Activated CD8-positive, alpha-beta memory T cell treated with anti-CD3 and anti-CD28 coated beads, Interleukin-2, amount 10 ng/mL, durations not matched to agents 7 days and 5 days (primary cell): ENCODE measurements around the gene PRKRIP1. TPM values are rescaled to one million over a fixed set of nuclear protein-coding genes. Genes with fewer than 3 reads are reported as not detected.

ENCODE experiments used
- ATAC-seq: fragments of 150-1000 bp; cut with Tn5 transposase; one replicate; pipeline ENCODE4 v1.10.0; 2021; ENCODE audit warnings: moderate library complexity
- CTCF ChIA-PET: fragments of 350-600 bp; sonication (Branson Sonifier 250); formaldehyde crosslinking; loops from one replicate; lab custom pipeline; 2021; ENCODE audit warnings: antibody characterized with exemption; lab: Charles Lee
- DNase-seq: peaks from one replicate; pipeline ENCODE4 v3.0.0-alpha.2; 2020
- H3K27ac Mint-ChIP-seq: one replicate; pipeline ENCODE4 v1.8.0; 2021; ENCODE audit warnings: mild to moderate bottlenecking, mixed read lengths
- H3K27me3 Mint-ChIP-seq: one replicate; pipeline ENCODE4 v1.8.0; 2021; ENCODE audit warnings: mixed read lengths
- H3K36me3 Mint-ChIP-seq: one replicate; pipeline ENCODE4 v1.8.0; 2021; ENCODE audit warnings: mild to moderate bottlenecking, mixed read lengths
- H3K4me1 Mint-ChIP-seq: one replicate; pipeline ENCODE4 v1.8.0; 2021; ENCODE audit warnings: mixed read lengths
- H3K4me3 Mint-ChIP-seq: one replicate; pipeline ENCODE4 v1.8.0; 2021; ENCODE audit warnings: mild to moderate bottlenecking, moderate library complexity, mixed read lengths
- H3K9me3 Mint-ChIP-seq: one replicate; pipeline ENCODE4 v1.8.0; 2022; ENCODE audit warnings: low read depth, mixed read lengths
- total RNA-seq, 2 experiments: library from RNA; stranded (reverse); gene quantifications; one replicate each; pipeline ENCODE4 v1.2.3, GENCODE V29; 2021

The PRKRIP1 gene
- total RNA-seq, 2 experiments from 2014 or later = 22.2 to 34.5 TPM

DNA sequence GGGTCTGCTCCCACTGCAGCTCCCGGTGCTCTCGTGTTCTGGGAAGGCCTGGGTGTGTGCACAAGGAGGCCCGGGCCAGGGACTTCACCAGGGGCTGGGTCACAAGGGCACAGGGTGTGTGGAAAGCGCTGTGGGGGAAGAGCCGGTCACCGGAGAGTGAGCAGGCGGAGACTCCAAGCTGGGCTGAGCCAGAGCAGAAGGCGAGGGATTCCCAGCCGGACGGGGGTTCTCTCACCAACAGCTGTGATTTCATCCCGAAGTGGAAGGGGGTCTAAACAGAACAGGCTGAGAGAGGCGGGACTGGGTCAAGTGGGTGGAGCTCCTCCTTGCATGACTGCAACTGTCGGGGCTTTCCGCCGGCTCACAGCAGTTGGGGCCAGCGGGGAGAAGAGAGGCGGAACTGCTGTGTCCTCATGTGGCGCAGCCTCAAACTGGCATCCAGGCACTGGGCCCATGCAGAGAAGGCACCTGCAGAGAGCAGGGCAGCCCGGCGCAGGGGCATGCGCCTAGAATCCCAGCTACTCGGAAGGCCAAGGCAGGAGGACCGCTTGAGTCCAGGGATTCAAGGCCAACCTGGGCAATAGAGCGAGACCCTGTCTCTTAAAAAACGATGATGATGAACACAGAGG is 29.6 kb downstream of the PRKRIP1 start:
- CTCF ChIA-PET = interaction anchor here (0.9 to 2.9 kb wide), 7 partner anchors 9 to 42 kb away, joined by 3 to 40 read pairs (median 6); partner anchors contain the start of genes ALKBH4 and PRKRIP1
- peak; percentile 93 for DNase-seq
- peak; percentile 87 for ATAC-seq
- H3K9me3 Mint-ChIP-seq = no peaks in the 10 kb centered on the region
- H3K27me3 Mint-ChIP-seq = no peaks in the 10 kb centered on the region
- peaks cover 65% of the 10 kb centered on the region for H3K4me1 Mint-ChIP-seq
- H3K27ac Mint-ChIP-seq = peak overlapping the region; percentile 99
- peaks cover 23% of the 10 kb centered on the region for H3K36me3 Mint-ChIP-seq
- peak overlapping the region; percentile 77 for H3K4me3 Mint-ChIP-seq

- peak; percentile 74 for ATAC-seq
- H3K4me1 Mint-ChIP-seq = peaks cover 68% of the 10 kb centered on the region
- H3K4me3 Mint-ChIP-seq = peak overlapping the region; percentile 77
- no peaks in the 10 kb centered on the region for H3K9me3 Mint-ChIP-seq
- DNase-seq = peak; percentile 88
- peaks cover 19% of the 10 kb centered on the region for H3K36me3 Mint-ChIP-seq
- CTCF ChIA-PET = interaction anchor here (0.9 to 2.9 kb wide), 9 partner anchors 10 to 41 kb away, joined by 3 to 40 read pairs (median 5); partner anchors contain the start of genes ALKBH4 and PRKRIP1
- H3K27me3 Mint-ChIP-seq = no peaks in the 10 kb centered on the region
- peak overlapping the region; percentile 99 for H3K27ac Mint-ChIP-seq
Measured at GRCh38 chr7:102426268-102427018, 30.3 kb downstream of the PRKRIP1 start.

GRCh38 chr7:102427019-102427405 is 30.8 kb downstream of the PRKRIP1 start:
- DNase-seq (no peak), ATAC-seq (no peak)
- Mint-ChIP-seq H3K4me1 (peaks cover 71% of the 10 kb centered on the region), H3K9me3 (no peaks in the 10 kb centered on the region), H3K36me3 (peaks cover 16% of the 10 kb centered on the region), H3K27ac (peak overlapping the region; percentile 99), H3K27me3 (no peaks in the 10 kb centered on the region), H3K4me3 (peak overlapping the region; percentile 77)
- CTCF ChIA-PET = interaction anchor here (1.2 to 2.9 kb wide), 6 partner anchors 10 to 37 kb away, joined by 3 to 40 read pairs (median 7); partner anchors contain the start of genes ALKBH4 and PRKRIP1

DNA sequence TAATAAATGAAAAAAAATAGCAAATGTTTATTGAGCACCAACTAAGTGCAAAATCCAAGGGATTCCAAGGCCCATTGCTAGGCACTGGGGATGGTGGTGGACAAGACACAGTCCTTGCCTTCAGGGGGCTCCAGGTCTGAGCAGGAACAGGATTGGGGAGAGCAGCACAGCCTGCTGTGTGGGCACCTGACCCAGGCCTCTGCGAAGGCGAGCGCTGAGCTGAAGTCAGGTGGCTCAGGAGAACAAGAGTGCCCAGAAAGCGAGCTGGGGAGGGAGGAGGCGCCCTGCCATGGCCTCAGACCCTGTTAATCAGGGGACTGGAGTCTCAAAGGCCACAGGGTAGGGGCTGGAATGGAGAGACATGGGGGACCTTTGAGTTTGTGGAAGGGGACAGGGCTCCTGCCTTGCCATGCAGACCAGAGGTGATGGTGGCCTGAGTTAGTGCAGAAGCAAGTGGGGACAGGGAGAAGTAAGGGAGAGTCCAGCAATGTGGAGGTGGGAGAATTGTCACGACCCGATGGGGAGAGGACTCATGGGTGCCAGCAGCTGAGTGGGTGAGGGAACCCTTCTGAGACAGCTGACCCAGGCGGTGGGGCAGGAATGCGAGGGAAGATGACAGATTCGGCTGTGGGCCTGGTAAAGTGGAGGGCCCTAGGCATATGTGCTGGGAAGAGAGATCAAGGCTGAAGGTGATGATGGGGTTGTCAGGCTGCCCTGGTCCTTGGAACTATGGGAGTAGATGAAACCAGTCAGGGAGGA is 33.2 kb downstream of the PRKRIP1 start:
- peaks cover 75% of the 10 kb centered on the region for H3K4me1 Mint-ChIP-seq
- H3K9me3 Mint-ChIP-seq = no peaks in the 10 kb centered on the region
- peaks cover 17% of the 10 kb centered on the region for H3K36me3 Mint-ChIP-seq
- no peaks in the 10 kb centered on the region for H3K27me3 Mint-ChIP-seq
- no peak for ATAC-seq
- H3K27ac Mint-ChIP-seq = peak overlapping the region; percentile 75
- DNase-seq = no peak
- CTCF ChIA-PET = interaction anchor here (1.5 kb wide), 1 partner anchor 25 kb away, joined by 6 read pairs; no protein-coding TSS in a partner anchor
- no peak overlapping the region for H3K4me3 Mint-ChIP-seq

DNA sequence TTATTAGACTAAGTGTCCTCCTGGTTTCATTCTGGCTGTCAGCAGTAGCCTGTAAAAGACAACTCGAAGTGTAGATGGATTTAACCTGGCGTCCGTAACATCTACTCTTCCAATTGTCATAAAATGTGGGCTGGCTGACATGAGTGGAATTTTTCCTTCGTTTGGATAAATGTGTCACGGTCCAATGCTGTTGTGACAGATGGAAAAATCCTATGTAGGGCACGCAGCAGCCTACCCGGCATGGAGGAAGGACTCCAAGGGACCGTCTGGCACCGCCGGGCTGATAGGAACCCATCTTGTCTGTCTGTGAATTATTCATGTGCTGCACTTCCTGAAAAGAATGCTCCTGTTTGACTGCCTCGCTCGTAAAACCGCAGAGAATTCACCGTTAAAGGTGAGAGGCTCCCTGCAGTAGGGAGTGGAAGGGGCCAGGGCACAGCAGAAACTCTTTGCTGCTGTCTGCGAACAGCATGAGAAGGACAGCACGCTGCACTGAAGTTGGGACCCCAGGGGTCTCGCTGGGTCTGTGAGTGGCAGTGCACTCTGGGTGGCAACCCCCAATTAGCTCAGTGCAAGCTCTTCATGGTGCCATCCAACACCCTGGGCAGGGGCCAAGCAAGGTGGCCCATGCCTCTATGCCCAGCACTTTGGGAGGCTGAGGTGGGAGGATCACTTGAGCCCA is 35.6 kb downstream of the PRKRIP1 start:
- no peaks in the 10 kb centered on the region for H3K27me3 Mint-ChIP-seq
- peaks cover 16% of the 10 kb centered on the region for H3K36me3 Mint-ChIP-seq
- ATAC-seq = peak; percentile 20

DNA sequence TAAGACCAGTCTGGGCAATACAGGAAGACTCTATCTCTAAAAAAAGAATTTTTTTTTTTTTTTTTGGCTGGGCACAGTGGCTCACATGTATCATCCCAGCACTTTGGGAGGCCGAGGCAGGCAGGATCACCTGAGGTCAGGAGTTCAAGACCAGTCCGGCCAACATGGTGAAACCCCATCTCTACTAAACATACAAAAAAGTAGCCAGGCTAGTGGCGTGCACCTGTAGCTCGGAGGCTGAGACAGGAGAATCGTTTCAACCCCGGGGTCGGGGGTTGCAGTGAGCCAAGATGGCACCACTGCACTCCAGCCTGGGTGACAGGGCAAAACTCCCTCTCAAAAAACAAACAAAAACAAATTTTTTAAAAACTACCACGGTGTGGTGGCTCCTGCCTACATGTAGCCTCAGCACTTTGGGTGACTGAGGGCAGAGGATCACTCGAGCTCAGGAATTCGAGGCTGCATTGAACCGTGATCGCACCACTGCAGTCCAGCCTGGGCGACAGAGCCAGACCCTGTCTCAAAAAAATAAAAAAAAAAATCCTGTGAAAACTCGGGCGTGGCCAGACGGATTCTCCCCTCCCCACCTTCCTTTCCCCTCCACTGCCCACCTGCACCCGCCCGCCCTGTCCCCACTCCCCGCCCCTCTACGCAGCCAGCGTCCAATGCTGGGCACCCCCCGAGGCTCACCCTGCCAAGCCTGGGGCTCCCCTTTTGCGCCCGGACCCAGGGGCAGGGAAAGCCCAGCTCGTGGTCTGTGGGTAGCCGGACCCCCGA is 36.5 kb downstream of the PRKRIP1 start:
- Mint-ChIP-seq H3K9me3 (no peaks in the 10 kb centered on the region), H3K4me3 (peak overlapping the region; percentile 55), H3K27ac (peak overlapping the region; percentile 85), H3K27me3 (no peaks in the 10 kb centered on the region), H3K36me3 (peaks cover 18% of the 10 kb centered on the region), H3K4me1 (peaks cover 58% of the 10 kb centered on the region)
- CTCF ChIA-PET = interaction anchor here (1.8 to 5.9 kb wide), 4 partner anchors 13 to 35 kb away, joined by 5 to 50 read pairs (median 18); no protein-coding TSS in a partner anchor
- ATAC-seq = peak; percentile 28
- no peak for DNase-seq

More for the DNA sequence above, 35.6 kb downstream of the PRKRIP1 start:
- CTCF ChIA-PET = interaction anchor here (1.2 to 4.7 kb wide), 3 partner anchors 17 to 35 kb away, joined by 4 to 50 read pairs (median 6); no protein-coding TSS in a partner anchor
- Mint-ChIP-seq H3K9me3 (no peaks in the 10 kb centered on the region), H3K4me1 (peaks cover 65% of the 10 kb centered on the region), H3K4me3 (peak overlapping the region; percentile 27), H3K27ac (peak overlapping the region; percentile 85)
- DNase-seq = peak; percentile 66

DNA sequence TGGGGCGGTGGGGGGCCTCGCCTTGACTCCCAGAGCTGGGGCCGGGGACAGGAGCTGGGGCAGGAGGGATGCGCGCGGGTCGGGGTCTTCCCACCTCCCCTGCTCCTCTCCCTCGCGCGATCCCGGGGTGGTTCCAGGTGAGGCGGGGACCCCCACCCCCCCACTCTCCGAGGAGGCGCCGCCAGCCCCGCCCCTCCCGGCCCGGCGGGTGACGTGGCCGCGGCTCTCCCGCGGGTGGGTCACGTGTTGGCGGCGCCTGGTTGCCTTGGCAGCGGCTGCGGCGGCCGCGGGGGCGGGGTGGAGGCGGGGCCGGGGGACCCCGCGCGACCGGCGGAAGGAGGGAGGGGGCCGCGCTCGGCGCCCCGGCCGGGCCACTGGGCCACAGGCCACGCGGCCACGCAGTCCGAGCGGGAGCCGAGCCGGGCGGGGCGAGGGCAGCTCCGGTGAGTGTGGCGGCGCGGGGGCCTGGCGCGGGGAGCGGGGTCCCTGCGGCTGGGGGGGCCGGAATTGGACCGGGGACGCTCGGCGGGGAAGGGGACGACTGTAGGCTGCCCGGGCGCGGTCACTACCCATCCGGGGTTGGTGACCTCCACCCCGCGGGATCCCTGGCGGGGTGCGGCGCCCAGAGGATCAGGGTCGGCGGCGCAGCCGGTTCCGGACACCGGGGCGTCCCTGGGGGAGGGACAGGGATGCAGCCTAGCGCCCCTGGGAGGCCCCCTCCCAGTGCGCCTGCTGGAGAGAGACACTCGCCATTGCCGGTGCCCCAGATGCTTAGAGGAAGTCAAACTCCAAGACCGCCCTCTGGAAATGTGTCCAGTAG is 37.3 kb downstream of the PRKRIP1 start, which contains the start of gene ORAI2:
ORAI2 (plus strand) TSS at position 357 of the 820 bp plus-strand sequence. CDS start 5,382 bp downstream, outside the sequence.
- H3K4me1 Mint-ChIP-seq = peaks cover 53% of the 10 kb centered on the region
- DNase-seq = peak; percentile 89

GRCh38 chr7:102434039-102434486 is 37.9 kb downstream of the PRKRIP1 start:
- peak overlapping the region; percentile 75 for H3K4me3 Mint-ChIP-seq
- H3K4me1 Mint-ChIP-seq = peaks cover 52% of the 10 kb centered on the region
- peak; percentile 25 for ATAC-seq
- peak; percentile 61 for DNase-seq
- H3K27me3 Mint-ChIP-seq = no peaks in the 10 kb centered on the region
- CTCF ChIA-PET = interaction anchor here (0.6 to 5.9 kb wide), 8 partner anchors 11 to 282 kb away, joined by 3 to 50 read pairs (median 4); no protein-coding TSS in a partner anchor
- H3K9me3 Mint-ChIP-seq = no peaks in the 10 kb centered on the region
- H3K27ac Mint-ChIP-seq = peak overlapping the region; percentile 75
- H3K36me3 Mint-ChIP-seq = peaks cover 18% of the 10 kb centered on the region

More for the DNA sequence above, 37.3 kb downstream of the PRKRIP1 start, which contains the start of gene ORAI2:
- peak within 1 kb of the TSS; percentile 85 for H3K27ac Mint-ChIP-seq
- peaks cover 18% of the 10 kb centered on the region for H3K36me3 Mint-ChIP-seq
- H3K9me3 Mint-ChIP-seq = no peaks in the 10 kb centered on the region
- peak; percentile 71 for ATAC-seq
- CTCF ChIA-PET = interaction anchor here (0.6 to 5.9 kb wide), 8 partner anchors 12 to 212 kb away, joined by 3 to 50 read pairs (median 5); no protein-coding TSS in a partner anchor
- peak within 1 kb of the TSS; percentile 75 for H3K4me3 Mint-ChIP-seq
- no peaks in the 10 kb centered on the region for H3K27me3 Mint-ChIP-seq

DNA sequence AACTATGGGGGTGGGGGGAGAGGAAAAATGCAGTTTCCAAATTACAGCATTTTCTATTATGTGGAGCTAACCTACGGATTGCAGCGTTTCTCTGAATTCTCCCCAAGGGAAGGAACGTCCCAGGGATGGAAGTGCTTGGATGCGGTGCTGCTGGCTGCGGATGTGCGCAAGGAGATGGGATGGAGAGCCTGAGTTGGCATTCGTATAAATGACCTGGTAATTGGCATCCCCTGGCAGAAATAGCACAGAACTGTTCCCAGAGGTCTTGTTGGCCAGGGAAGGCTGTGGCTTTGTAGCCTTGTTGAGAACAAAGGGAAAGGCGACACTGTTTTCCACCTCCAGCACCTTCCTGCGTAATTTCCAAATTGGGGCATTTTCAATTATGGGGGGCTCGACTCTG is 40.0 kb downstream of the PRKRIP1 start:
- DNase-seq (no peak), ATAC-seq (no peak)
- Mint-ChIP-seq H3K27ac (no peak overlapping the region), H3K4me1 (peaks cover 36% of the 10 kb centered on the region), H3K4me3 (no peak overlapping the region), H3K36me3 (peaks cover 14% of the 10 kb centered on the region), H3K27me3 (no peaks in the 10 kb centered on the region), H3K9me3 (no peaks in the 10 kb centered on the region)
- CTCF ChIA-PET = interaction anchor here (1.4 to 5.9 kb wide), 3 partner anchors 19 to 32 kb away, joined by 3 to 50 read pairs (median 31); no protein-coding TSS in a partner anchor

- Mint-ChIP-seq H3K36me3 (peaks cover 21% of the 10 kb centered on the region), H3K9me3 (no peaks in the 10 kb centered on the region), H3K27ac (no peak overlapping the region), H3K4me3 (no peak overlapping the region), H3K27me3 (no peaks in the 10 kb centered on the region), H3K4me1 (peaks cover 20% of the 10 kb centered on the region)
- ATAC-seq = no peak
- CTCF ChIA-PET = interaction anchor here (0.7 to 1.3 kb wide), 3 partner anchors 10 to 36 kb away, joined by 3 to 4 read pairs (median 3); partner anchors contain the start of genes ALKBH4 and LRWD1
- DNase-seq = no peak
Measured at GRCh38 chr7:102439963-102440795, 44.0 kb downstream of the PRKRIP1 start.
